ENCODE measurements around the gene ITGAV.

The ITGAV gene

DNA sequence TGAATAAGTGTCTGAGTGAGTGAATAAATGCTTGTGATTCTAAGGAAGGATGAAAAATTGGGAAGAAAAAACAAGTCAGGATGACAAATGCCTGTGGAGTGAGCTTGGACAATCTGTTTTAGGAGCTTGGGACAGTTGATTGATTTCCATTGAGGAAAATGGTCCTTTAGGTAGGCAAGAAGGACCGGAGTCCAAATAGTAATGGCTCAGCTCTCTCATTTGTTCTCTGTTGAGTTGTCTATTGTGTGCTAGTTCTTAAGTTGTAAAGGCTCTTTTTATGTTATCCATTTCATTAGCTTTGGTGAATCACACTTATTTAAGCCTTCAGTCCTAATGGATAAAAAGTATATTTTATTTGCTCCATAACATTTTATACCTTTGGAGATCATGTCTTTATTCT lies 135.9 kb downstream of the ITGAV start:
- DNase-seq: no peak

DNA sequence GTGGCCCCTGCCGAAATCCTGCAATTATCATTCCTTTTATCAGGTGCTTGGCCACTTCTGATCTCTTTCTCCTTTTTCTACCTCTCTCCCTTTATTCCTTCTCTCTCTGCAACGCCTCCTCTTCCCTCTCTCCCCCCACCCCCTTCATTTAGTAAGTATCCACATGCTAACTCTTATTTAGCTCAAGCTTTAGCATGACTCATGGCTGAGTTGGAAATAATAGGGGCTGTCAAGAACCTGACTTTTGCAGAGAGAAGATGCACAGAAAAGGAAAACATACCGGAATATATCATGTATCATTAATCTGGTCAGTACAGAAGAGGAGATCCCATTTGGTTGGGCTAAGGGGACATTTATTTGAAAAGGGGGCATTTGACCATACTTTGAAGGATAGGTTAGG lies 137.1 kb downstream of the ITGAV start:
- DNase-seq: no peak

DNA sequence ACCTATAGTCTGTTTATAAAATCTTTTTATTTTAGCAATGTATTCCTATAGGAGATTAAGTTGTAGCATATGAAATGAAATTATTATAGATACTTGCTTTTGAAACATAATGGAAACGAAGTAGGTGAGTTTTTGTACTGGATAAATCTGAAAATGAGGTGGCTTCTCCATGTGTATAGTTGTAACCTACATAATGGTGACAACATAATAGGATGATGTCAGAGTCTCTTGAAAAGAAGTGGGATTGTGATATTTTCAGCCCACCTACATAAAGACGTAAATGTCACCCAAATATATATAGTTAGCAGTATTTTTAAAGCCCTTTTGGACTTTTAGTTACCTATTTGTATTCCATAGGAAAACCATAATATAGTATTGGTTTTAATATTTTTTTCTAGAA lies 138.8 kb downstream of the ITGAV start:
- no peak for DNase-seq

All from NCI-H345 (cell line).